ENCODE data around the gene TTLL10.

The TTLL10 gene

DNA sequence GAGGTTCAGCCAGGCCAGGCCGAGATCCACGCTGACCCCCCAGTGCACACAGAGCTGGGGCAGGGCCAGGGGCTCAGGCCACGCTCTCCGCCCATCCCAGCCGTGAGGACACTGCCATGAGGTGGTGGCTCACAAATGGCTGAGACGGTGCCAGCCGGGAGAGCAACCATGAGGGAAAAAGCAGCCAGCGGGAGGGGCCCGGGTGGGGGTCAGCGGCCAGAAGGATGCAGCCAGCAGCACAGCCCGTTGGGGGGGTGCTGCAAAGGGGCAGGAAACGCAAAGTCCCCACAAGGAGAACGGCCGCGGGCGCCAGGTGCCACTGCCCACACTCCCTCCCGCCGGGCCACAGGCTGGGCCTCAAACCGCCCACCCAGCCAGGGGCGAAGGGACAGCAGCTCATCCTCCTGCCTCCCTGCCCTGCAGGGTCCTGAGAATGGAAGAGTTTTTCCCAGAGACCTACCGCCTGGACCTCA lies 8.3 kb downstream of the TTLL10 start:
- Histone ChIP-seq H3K9ac (ENCODE audit: insufficient read length, low read depth) (no peak overlapping the region), H3K9me3 (ENCODE audit: insufficient read depth, low read length) (no peaks in the 10 kb centered on the region), H3K4me3 (ENCODE audit: insufficient read length, low read depth) (no peak overlapping the region), H3K36me3 (ENCODE audit: insufficient read depth, insufficient read length, low read length) (no peaks in the 10 kb centered on the region), H3K4me1 (ENCODE audit: insufficient read depth, insufficient read length) (peaks cover 5% of the 10 kb centered on the region), H3K27me3 (ENCODE audit: insufficient read depth, insufficient read length) (no peaks in the 10 kb centered on the region)
- DNase-seq (ENCODE audit: low read depth, low spot score): no peak
- TF ChIP-seq ZNF274 (IDR thresholded peaks at IDR 0.05; ENCODE audit: low read depth, low read length) (no peak), YY1 (IDR thresholded peaks at IDR 0.05; ENCODE audit: insufficient read depth, insufficient read length) (no peak), SUZ12 (IDR thresholded peaks at IDR 0.05; ENCODE audit: extremely low read depth, insufficient read depth, insufficient read length) (no peak)

GRCh38 chr1:1182491-1183220 lies 9.0 kb downstream of the TTLL10 start:
- Histone ChIP-seq H3K4me1 (ENCODE audit: insufficient read depth, insufficient read length) (peaks cover 5% of the 10 kb centered on the region), H3K36me3 (ENCODE audit: insufficient read depth, insufficient read length, low read length) (no peaks in the 10 kb centered on the region), H3K9ac (ENCODE audit: insufficient read length, low read depth) (no peak overlapping the region), H3K27me3 (ENCODE audit: insufficient read depth, insufficient read length) (no peaks in the 10 kb centered on the region), H3K9me3 (ENCODE audit: insufficient read depth, low read length) (no peaks in the 10 kb centered on the region), H3K4me3 (ENCODE audit: insufficient read length, low read depth) (no peak overlapping the region)
- DNase-seq (ENCODE audit: low read depth, low spot score): no peak
- no peak for TF ChIP-seq ZNF274 (IDR thresholded peaks at IDR 0.05; ENCODE audit: low read depth, low read length)
- TF ChIP-seq YY1 (IDR thresholded peaks at IDR 0.05; ENCODE audit: insufficient read depth, insufficient read length): no peak
- no peak for TF ChIP-seq SUZ12 (IDR thresholded peaks at IDR 0.05; ENCODE audit: extremely low read depth, insufficient read depth, insufficient read length)

DNA sequence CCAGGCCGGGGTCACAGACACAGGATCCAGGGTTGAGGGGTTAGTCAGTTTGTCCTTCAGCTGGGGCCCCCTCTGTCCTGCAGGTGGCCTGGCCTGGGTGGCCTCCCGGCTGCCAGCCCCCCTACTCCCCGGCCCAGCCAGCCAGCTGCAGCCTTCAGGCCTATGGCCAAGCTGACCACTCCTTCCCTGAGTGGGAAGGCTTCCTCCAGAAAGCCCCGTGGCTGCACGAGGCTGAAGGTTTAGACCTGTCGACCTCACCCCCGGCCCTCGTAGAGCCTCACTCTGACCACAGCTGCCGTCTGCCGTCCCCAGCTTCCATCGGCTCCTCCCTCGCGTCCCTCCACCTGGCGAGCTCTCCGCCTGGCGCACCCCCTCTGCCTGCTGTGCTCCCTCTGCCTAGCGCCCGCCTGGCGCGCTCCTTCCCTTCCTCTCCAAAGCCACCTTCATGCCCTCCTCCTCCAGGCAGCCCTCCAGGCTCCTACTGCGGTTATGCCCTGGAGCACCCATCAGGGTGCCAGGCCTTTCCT lies 9.6 kb downstream of the TTLL10 start:
- no peaks in the 10 kb centered on the region for H3K27me3 ChIP-seq (ENCODE audit: insufficient read depth, insufficient read length)
- TF ChIP-seq SUZ12 (IDR thresholded peaks at IDR 0.05; ENCODE audit: extremely low read depth, insufficient read depth, insufficient read length): no peak
- no peak for TF ChIP-seq YY1 (IDR thresholded peaks at IDR 0.05; ENCODE audit: insufficient read depth, insufficient read length)
- TF ChIP-seq ZNF274 (IDR thresholded peaks at IDR 0.05; ENCODE audit: low read depth, low read length): no peak
- no peak overlapping the region for H3K4me3 ChIP-seq (ENCODE audit: insufficient read length, low read depth)
- DNase-seq (ENCODE audit: low read depth, low spot score): no peak
- no peaks in the 10 kb centered on the region for H3K36me3 ChIP-seq (ENCODE audit: insufficient read depth, insufficient read length, low read length)
- no peaks in the 10 kb centered on the region for H3K9me3 ChIP-seq (ENCODE audit: insufficient read depth, low read length)
- peaks cover 2% of the 10 kb centered on the region for H3K4me1 ChIP-seq (ENCODE audit: insufficient read depth, insufficient read length)
- peak overlapping the region; percentile 21 for H3K9ac ChIP-seq (ENCODE audit: insufficient read length, low read depth)

DNA sequence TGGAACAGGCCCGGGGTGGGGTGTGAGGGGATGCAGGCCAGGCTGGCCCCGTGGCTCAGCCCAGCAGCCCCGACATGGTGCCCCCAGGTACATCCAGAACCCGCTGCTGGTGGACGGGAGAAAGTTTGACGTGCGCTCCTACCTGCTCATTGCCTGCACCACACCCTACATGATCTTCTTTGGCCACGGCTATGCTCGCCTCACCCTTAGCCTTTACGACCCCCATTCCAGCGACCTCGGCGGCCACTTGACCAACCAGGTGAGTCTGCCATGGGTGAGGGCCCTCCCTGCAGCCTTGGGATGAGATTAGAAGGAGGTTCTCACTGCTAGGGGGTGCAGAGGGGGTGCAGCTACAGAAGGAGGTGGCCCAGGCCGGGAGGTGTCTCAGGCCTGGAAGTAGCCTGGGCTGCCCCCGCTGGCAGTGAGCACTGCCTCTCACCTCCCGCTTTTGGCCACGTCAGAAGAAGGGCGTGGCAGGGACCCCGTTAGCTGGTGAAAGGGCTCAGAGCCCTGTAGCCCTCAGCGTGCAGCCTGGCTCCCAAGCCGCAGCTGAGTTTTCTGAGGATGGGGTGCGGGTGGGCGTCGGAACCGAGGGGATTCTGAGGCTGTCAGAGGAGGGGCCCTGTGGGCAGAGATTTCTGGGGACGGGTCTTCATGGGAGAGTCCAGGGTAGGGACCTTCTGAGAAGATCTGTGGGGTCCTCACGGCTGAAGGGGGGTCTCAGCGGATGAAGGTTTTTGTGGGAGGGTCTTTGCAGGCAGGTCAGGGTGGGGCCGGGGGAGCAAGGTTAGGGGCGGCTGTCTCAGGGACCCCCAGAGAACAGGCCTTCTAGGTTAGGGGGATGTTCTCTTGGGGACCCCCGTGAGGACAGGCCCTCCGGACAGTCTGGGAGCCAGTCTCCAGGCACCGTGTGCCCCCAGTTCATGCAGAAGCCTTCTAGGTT lies 10.4 kb downstream of the TTLL10 start:
- Histone ChIP-seq H3K9ac (ENCODE audit: insufficient read length, low read depth) (no peak overlapping the region), H3K27me3 (ENCODE audit: insufficient read depth, insufficient read length) (no peaks in the 10 kb centered on the region), H3K9me3 (ENCODE audit: insufficient read depth, low read length) (no peaks in the 10 kb centered on the region), H3K4me3 (ENCODE audit: insufficient read length, low read depth) (no peak overlapping the region), H3K36me3 (ENCODE audit: insufficient read depth, insufficient read length, low read length) (no peaks in the 10 kb centered on the region), H3K4me1 (ENCODE audit: insufficient read depth, insufficient read length) (peaks cover 2% of the 10 kb centered on the region)
- TF ChIP-seq SUZ12 (IDR thresholded peaks at IDR 0.05; ENCODE audit: extremely low read depth, insufficient read depth, insufficient read length) (no peak), YY1 (IDR thresholded peaks at IDR 0.05; ENCODE audit: insufficient read depth, insufficient read length) (no peak), ZNF274 (IDR thresholded peaks at IDR 0.05; ENCODE audit: low read depth, low read length) (no peak)
- DNase-seq (ENCODE audit: low read depth, low spot score): no peak

GRCh38 chr1:1185101-1185765 lies 11.6 kb downstream of the TTLL10 start:
- TF ChIP-seq YY1 (IDR thresholded peaks at IDR 0.05; ENCODE audit: insufficient read depth, insufficient read length) (no peak), SUZ12 (IDR thresholded peaks at IDR 0.05; ENCODE audit: extremely low read depth, insufficient read depth, insufficient read length) (no peak), ZNF274 (IDR thresholded peaks at IDR 0.05; ENCODE audit: low read depth, low read length) (no peak)

DNA sequence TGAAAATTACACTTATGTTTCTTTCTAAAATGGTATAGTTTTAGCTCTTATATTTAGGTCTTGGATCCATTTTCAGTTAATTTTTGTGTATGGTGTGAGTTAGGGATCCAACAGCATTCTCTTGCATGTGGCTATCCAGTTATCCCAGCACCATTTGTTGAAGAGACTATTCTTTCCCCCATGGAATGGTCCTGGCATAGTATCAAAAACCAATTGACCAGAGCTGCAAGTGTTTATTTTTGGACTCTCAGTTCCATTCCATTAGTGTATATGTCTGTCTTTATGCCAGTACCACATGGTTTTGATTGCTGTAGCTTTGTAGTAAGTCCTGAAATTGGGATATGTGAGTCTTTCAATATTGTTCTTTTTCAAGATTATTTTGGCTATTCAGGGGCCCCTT lies 14.3 kb downstream of the TTLL10 start:
- Histone ChIP-seq H3K9me3 (ENCODE audit: insufficient read depth, low read length) (peaks cover 12% of the 10 kb centered on the region; the same call in 1 of the 2 replicates), H3K36me3 (ENCODE audit: insufficient read depth, insufficient read length, low read length) (no peaks in the 10 kb centered on the region), H3K27me3 (ENCODE audit: insufficient read depth, insufficient read length) (no peaks in the 10 kb centered on the region), H3K9ac (ENCODE audit: insufficient read length, low read depth) (no peak overlapping the region), H3K4me1 (ENCODE audit: insufficient read depth, insufficient read length) (no peaks in the 10 kb centered on the region), H3K4me3 (ENCODE audit: insufficient read length, low read depth) (no peak overlapping the region)
- DNase-seq (ENCODE audit: low read depth, low spot score): no peak
- TF ChIP-seq ZNF274 (IDR thresholded peaks at IDR 0.05; ENCODE audit: low read depth, low read length) (no peak), YY1 (IDR thresholded peaks at IDR 0.05; ENCODE audit: insufficient read depth, insufficient read length) (no peak), SUZ12 (IDR thresholded peaks at IDR 0.05; ENCODE audit: extremely low read depth, insufficient read depth, insufficient read length) (no peak)

More at GRCh38 chr1:1185101-1185765, 11.6 kb downstream of the TTLL10 start:
- Histone ChIP-seq H3K9me3 (ENCODE audit: insufficient read depth, low read length) (no peaks in the 10 kb centered on the region), H3K4me3 (ENCODE audit: insufficient read length, low read depth) (no peak overlapping the region), H3K27me3 (ENCODE audit: insufficient read depth, insufficient read length) (no peaks in the 10 kb centered on the region), H3K36me3 (ENCODE audit: insufficient read depth, insufficient read length, low read length) (no peaks in the 10 kb centered on the region), H3K4me1 (ENCODE audit: insufficient read depth, insufficient read length) (peaks cover 2% of the 10 kb centered on the region), H3K9ac (ENCODE audit: insufficient read length, low read depth) (peak overlapping the region; percentile 32)
- no peak for DNase-seq (ENCODE audit: low read depth, low spot score)

Data from NT2/D1 (cell line).